Endothelial cell of umbilical vein (primary cell): Measurements from ENCODE around the gene AK8. TPM values are rescaled to one million over a fixed set of nuclear protein-coding genes. Genes with fewer than 3 reads are reported as not detected.

Experiments
- BruUV-seq: library from RNA; stranded (reverse); fragments of 400-500 nt; replicated peaks from 2 replicates; lab custom pipeline; 2021; lab: Mats Ljungman, UMichigan
- CTCF ChIA-PET: fragments of 300-600, 350-600 bp; sonication (Branson Sonifier 250); formaldehyde crosslinking; loops from one replicate; lab custom pipeline; 2021; ENCODE audit warnings: antibody characterized with exemption, inconsistent platforms; lab: Charles Lee
- POLR2A ChIA-PET: fragments of 300-600, 350-600 bp; sonication (Branson Sonifier 250); formaldehyde crosslinking; loops from one replicate; lab custom pipeline; 2021; ENCODE audit warnings: antibody characterized with exemption, inconsistent platforms; lab: Charles Lee
- DNase-seq: peaks from one replicate; pipeline ENCODE4 v3.0.0-alpha.2; 2011; ENCODE audit warnings: low read depth, low spot score
- FAIRE-seq: peaks from 2 replicates; lab custom pipeline; 2011; peaks lifted over from hg19 to GRCh38; lab: Jason Lieb, UNC
- H2AFZ ChIP-seq: 2 replicates; pipeline ENCODE4 v1.6.0; 2012; ENCODE audit warnings: low read depth, low read length, control low read depth, inconsistent platforms
- H3K27ac ChIP-seq: 2 replicates; pipeline ENCODE4 v1.5.1; 2011; ENCODE audit warnings: low read depth, mild to moderate bottlenecking, control low read depth, low read length, moderate library complexity; ENCODE audit not compliant: insufficient read depth
- H3K27me3 ChIP-seq, 2 experiments: 2 replicates each; pipeline versions ENCODE4 v1.6.0 to v1.6.1; 2011; ENCODE audit warnings: low read length in 2 of 2, mixed read lengths in 1 of 2; ENCODE audit not compliant: control insufficient read depth in 2 of 2, insufficient read depth in 2 of 2
- H3K36me3 ChIP-seq, 2 experiments: 2 replicates in 1 of 2; 3 replicates in 1 of 2; pipeline ENCODE4 v1.5.1; 2011; ENCODE audit warnings: low read length in 2 of 2, mild to moderate bottlenecking in 1 of 2, moderate library complexity in 1 of 2; ENCODE audit not compliant: control insufficient read depth in 2 of 2, insufficient read depth in 2 of 2; ENCODE audit errors: extremely low read depth in 1 of 2
- H3K4me1 ChIP-seq: 3 replicates; pipeline ENCODE4 v1.5.1; 2011; ENCODE audit warnings: mild to moderate bottlenecking, low read length; ENCODE audit not compliant: control insufficient read depth, insufficient read depth; ENCODE audit errors: extremely low read depth
- H3K4me2 ChIP-seq: 2 replicates; pipeline ENCODE4 v1.6.1; 2011; ENCODE audit warnings: low read length, control low read depth, mixed read lengths; ENCODE audit not compliant: insufficient read depth
- H3K4me3 ChIP-seq, 3 experiments: fragments of 200-600 bp in 1 of 3; sonication (generic), shearing (Covaris generic) in 1 of 3; replicated peaks in 1 of 3; 2 replicates each; pipeline ENCODE4 v1.5.1; 2011 to 2016; ENCODE audit warnings: control low read depth in 3 of 3, low read length in 3 of 3, mild to moderate bottlenecking in 2 of 3, inconsistent platforms in 1 of 3, low read depth in 1 of 3, moderate library complexity in 1 of 3; ENCODE audit not compliant: insufficient read depth in 1 of 3
- H3K79me2 ChIP-seq: 2 replicates; pipeline ENCODE4 v1.6.0; 2012; ENCODE audit warnings: low read length, inconsistent platforms; ENCODE audit not compliant: control insufficient read depth, insufficient read depth
- H3K9ac ChIP-seq: replicated peaks from 2 replicates; pipeline ENCODE3; 2011; ENCODE audit warnings: low read length, control low read depth; ENCODE audit not compliant: insufficient read depth; ENCODE audit errors: extremely low read depth
- H3K9me1 ChIP-seq: replicated peaks from 3 replicates; pipeline ENCODE4 v1.6.0; 2011; ENCODE audit warnings: mild to moderate bottlenecking, low read length; ENCODE audit not compliant: control insufficient read depth, insufficient read depth; ENCODE audit errors: extremely low read depth
- H3K9me3 ChIP-seq: replicated peaks from 2 replicates; pipeline ENCODE4 v1.5.1; 2012; ENCODE audit warnings: low read length, inconsistent platforms; ENCODE audit not compliant: control insufficient read depth, insufficient read depth
- H4K20me1 ChIP-seq: replicated peaks from 2 replicates; pipeline ENCODE3; 2011; ENCODE audit warnings: mild to moderate bottlenecking, low read length; ENCODE audit not compliant: control insufficient read depth, insufficient read depth; ENCODE audit errors: extremely low read depth
- CTCF ChIP-seq, 2 donors: IDR thresholded peaks; 1 replicate in 1 of 2; 2 replicates in 1 of 2; pipeline ENCODE4 v1.5.1; 2011; ENCODE audit warnings: low read length in 2 of 2, mild to moderate bottlenecking in 2 of 2, moderate library complexity in 2 of 2, control low read depth in 1 of 2, inconsistent platforms in 1 of 2, low read depth in 1 of 2; ENCODE audit not compliant: insufficient read depth in 1 of 2; ENCODE audit errors: extremely low read depth in 1 of 2
- EZH2 ChIP-seq: IDR thresholded peaks from 2 replicates; pipeline ENCODE4 v1.6.1; 2012; ENCODE audit warnings: borderline replicate concordance, low read depth, mild to moderate bottlenecking, moderate library complexity, low read length, inconsistent platforms; ENCODE audit not compliant: severe bottlenecking
- FOS ChIP-seq: IDR thresholded peaks from 2 replicates; pipeline ENCODE4 v1.6.1; 2011; ENCODE audit warnings: mild to moderate bottlenecking, low read length, moderate library complexity, borderline replicate concordance; ENCODE audit not compliant: insufficient read depth
- GATA2 ChIP-seq: IDR thresholded peaks from 2 replicates; pipeline ENCODE4 v1.7.0; 2011; ENCODE audit warnings: low read depth, mild to moderate bottlenecking, moderate library complexity, mixed read lengths, low read length; ENCODE audit not compliant: insufficient read length, insufficient read depth
- JUN ChIP-seq: IDR thresholded peaks from 2 replicates; pipeline ENCODE4 v1.6.1; 2011; ENCODE audit warnings: borderline replicate concordance, low read depth; ENCODE audit not compliant: insufficient read length, insufficient read depth
- MAX ChIP-seq: IDR thresholded peaks from 2 replicates; pipeline ENCODE4 v1.6.1; 2011; ENCODE audit not compliant: insufficient read depth, insufficient read length
- MYC ChIP-seq: IDR thresholded peaks from one replicate; pipeline ENCODE4 v1.6.1; 2011; ENCODE audit warnings: mild to moderate bottlenecking, low read depth, low read length
- POLR2A ChIP-seq: IDR thresholded peaks from 2 replicates; pipeline ENCODE4 v1.6.1; 2012; ENCODE audit warnings: low read depth, mild to moderate bottlenecking, control low read depth, low read length
- POLR2AphosphoS5 ChIP-seq: IDR thresholded peaks from 2 replicates; pipeline ENCODE4 v1.6.1; 2012; ENCODE audit warnings: low read depth, mild to moderate bottlenecking, control low read depth, low read length, moderate library complexity; ENCODE audit not compliant: insufficient read depth
- dilution Hi-C: fragments of 300-500 bp; cut with MboI; formaldehyde crosslinking; loops from one replicate; pipeline ENCODE4 v1.15.0; 2019; ENCODE audit warnings: low sequenced_read_pairs; ENCODE audit not compliant: extremely low pct_ligation_motif_present
- intact Hi-C: fragments of 100-400 bp; cut with micrococcal nuclease; formaldehyde crosslinking; loops from one replicate; pipeline ENCODE4 v1.10.0; 2022
- polyA plus RNA-seq, 4 experiments: library from polyadenylated mRNA; depleted of rRNA in 3 of 4; stranded (reverse) in 3 of 4; unstranded in 1 of 4; fragments of >200 nt; gene quantifications; 2 replicates each; pipeline versions ENCODE4 v1.2.1 to v1.2.3, GENCODE V29; 2011 to 2012; ENCODE audit warnings: missing spikeins in 1 of 4
- total RNA-seq: library from RNA; stranded (reverse); gene quantifications from 2 replicates; pipeline ENCODE4 v1.2.3, GENCODE V29; 2021

The AK8 gene
- total and polyA plus RNA-seq, 2 donors (not counting 3 experiments of a cell fraction or from before 2014, with no cell fraction given) = 0.06 TPM; not detected in 1

GRCh38 chr9:132760057-132760456 is 118.0 kb downstream of the AK8 start:
- TF ChIP-seq POLR2A (no peak), FOS (no peak), MYC (no peak), GATA2 (no peak), JUN (no peak), POLR2AphosphoS5 (no peak), EZH2 (no peak), MAX (no peak), CTCF (IDR thresholded peaks at IDR 0.05; ENCODE audit: extremely low read depth in 1 of 2, insufficient read depth in 1 of 2, low read depth in 1 of 2, low read length in 2 of 2) (no peak)
- BruUV-seq = no TSS peak
- no peak overlapping the region for H3K9ac ChIP-seq
- no peak overlapping the region for H3K4me2 ChIP-seq
- no peaks in the 10 kb centered on the region for H3K36me3 ChIP-seq
- no peak overlapping the region for H3K27ac ChIP-seq
- H3K4me3 ChIP-seq = no peak overlapping the region
- H4K20me1 ChIP-seq = no peaks in the 10 kb centered on the region
- no peak overlapping the region for H2AFZ ChIP-seq
- no peaks in the 10 kb centered on the region for H3K79me2 ChIP-seq
- intact Hi-C loops (no loop called here), dilution Hi-C loops (no loop called here)
- POLR2A ChIA-PET = no interaction called here
- no peaks in the 10 kb centered on the region for H3K9me3 ChIP-seq
- H3K9me1 ChIP-seq = no peaks in the 10 kb centered on the region
- no peaks in the 10 kb centered on the region for H3K4me1 ChIP-seq
- FAIRE-seq (no peak), DNase-seq (no peak)
- CTCF ChIA-PET = interaction anchor here (1.0 to 4.4 kb wide), 2 partner anchors 9 to 21 kb away, joined by 4 to 26 read pairs; no protein-coding TSS in a partner anchor
- peaks cover 7 to 12% of the 10 kb centered on the region in 2 experiments for H3K27me3 ChIP-seq
